ENCODE data around the gene FAM114A1.
"Not testable (repeated sequence)": the region's sequence is repeated elsewhere in the genome, so short reads cannot be mapped to it uniquely, and the experiment has no call there.

The FAM114A1 gene

DNA sequence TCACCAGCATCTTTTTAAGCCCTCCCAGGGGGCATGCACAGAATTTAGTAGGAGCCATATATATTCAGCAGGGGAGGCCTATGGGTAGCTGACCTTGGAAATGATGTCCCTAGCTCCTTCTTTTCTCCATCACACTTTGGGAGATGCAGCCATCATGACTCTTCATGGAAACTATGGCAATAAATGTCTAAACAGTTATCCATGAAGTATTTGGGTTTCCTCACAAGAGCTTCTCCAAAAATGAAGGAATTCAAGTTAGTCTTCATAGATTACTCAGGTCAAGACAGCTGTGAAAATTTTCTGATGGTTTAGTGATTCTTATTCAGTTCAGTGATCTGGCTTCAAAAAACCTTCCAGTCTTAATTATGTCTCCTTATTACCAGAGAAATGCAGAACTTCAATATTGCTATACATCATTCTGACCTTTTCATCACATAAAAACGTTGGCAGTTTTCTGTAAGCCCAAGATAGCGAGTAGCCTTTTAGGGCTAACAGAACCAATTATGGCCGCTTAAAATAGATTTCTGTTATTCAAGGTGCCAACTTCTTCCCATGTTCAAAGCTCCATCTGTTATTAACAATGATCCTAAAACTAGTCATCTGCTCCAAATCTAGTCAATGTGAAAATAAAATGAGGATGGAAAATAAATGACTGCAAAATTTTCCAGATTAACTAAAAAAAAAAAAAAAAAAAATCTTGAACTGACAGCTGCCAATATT lies 112.1 kb downstream of the FAM114A1 start:
- DNase-seq, result no peak

- peak; percentile 79 for DNase-seq
Measured at GRCh38 chr4:38980903-38981676, 113.5 kb downstream of the FAM114A1 start.

GRCh38 chr4:38982361-38983095 lies 114.9 kb downstream of the FAM114A1 start:
- DNase-seq, result no peak

- DNase-seq, result no peak
Measured at GRCh38 chr4:38983291-38983690, 115.7 kb downstream of the FAM114A1 start.

DNA sequence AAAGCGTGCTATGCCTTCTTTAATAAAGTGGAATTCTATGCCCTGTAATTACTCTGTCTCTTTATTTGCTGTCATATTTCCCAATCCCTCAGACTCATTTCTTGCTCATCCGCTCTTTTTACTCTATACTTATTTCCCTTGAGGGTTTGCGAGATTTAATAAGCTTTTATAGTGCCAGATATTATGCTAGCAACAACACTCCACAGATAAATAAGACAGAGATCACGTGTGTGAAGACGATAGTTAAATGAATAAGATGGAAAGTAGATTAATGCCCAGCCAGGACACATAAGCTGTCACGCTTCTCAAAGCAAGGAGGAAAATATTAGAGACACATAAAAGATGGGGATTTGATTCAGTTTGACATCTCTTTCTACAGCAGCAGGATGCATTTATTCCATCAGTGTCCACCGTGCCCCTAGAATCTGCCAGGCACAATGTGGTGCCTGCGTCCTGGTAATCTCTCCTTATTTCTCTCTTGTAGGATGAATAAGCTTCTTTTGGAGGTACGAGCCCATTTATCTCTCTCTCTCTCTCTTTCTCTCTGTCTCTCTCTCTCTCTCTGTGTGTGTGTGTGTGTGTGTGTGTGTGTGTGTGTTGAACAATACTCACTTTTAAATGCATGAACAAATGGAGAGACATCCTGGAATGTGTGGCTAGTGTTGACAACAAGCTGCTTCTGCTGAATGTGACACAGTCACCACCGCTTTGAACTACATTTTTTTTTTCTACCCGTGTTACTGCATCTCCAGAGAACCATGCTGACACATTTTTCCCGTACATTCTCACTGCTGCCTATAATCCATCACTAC lies 116.4 kb downstream of the FAM114A1 start:
- no peak for DNase-seq

- DNase-seq, result no peak
Measured at GRCh38 chr4:38985410-38986100, 117.9 kb downstream of the FAM114A1 start.

DNA sequence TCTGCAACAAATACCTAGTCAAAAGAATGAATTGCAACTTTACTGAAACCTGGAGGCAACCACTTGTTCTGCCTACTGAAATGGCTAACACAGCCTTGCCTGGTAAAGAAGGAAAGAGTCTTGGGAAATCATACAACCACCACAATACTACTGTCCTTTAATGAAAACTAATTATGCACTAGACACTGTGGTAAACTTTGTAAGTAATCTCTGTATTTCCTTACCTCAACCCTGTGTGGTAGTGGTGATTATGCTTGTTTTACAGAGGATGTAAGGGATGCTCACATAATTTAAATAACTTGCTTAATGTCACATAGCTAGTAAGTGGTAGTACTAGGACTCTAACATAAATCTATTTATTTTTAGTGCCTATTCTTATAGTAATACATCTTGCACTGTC lies 119.9 kb downstream of the FAM114A1 start:
- peak; percentile 19 for DNase-seq

GRCh38 chr4:38988353-38988752 lies 120.7 kb downstream of the FAM114A1 start:
- DNase-seq, result not testable (repeated sequence)

DNA sequence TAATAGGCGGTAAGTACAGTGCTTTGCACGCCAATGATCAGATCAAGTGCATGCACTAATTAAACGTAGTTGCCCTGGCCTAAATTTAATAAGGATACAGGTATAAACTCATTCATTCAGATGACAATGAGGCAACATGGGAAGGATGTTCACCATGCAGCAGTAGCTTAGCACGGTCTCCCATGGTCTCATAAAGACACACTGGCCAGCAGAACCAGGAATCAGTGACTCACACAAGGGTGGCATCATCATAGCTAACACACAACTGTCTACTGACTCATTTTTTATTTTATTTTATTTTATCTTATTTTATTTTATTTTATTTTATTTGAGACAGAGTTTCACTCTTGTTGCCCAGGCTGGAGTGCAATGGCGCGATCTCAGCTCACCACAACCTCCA lies 121.9 kb downstream of the FAM114A1 start:
- DNase-seq, result no peak

DNA sequence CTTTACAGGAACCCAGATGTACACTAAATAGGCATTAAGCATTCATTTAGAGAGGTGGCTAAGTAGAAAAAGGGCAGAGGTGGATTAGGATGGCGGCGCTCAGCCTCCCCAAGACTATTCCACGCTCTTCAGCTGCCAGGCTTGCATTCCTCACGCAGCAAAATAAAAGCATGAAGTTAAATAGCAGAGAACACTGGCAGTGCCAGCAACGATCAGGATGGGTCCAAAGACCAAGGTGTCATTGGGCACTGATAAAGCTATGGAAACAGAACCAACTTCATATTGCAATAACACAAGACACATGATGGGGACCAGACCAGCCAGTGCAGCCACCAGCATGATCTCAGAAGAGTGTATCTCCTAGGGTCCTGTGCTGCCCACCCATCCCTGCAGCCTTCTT lies 122.6 kb downstream of the FAM114A1 start:
- DNase-seq, result no peak

GRCh38 chr4:38993683-38994082 lies 126.1 kb downstream of the FAM114A1 start:
- DNase-seq, result no peak

DNA sequence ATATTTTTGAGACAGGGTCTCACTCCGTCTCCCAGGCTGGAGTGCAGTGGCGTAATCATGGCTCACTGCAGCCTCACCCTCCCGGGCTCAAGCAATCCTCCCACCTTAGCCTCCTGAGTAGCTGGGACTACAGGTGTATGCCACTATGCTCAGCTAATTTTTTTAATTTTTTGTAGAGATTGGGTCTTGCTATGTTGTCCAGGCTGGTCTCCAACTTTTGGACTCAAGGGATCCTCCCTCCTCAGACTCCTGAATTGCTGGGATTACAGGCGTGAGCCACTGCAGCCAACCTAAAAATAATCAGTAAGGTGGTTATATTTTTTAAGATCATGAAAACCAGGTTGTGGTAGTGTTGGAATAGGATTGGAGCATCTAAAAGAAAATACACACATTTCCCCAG lies 126.5 kb downstream of the FAM114A1 start:
- DNase-seq, result no peak
